Muscle layer of duodenum (tissue), 2 donors: ENCODE measurements around the gene FTSJ1.
"Not testable (repeated sequence)": the region's sequence is repeated elsewhere in the genome, so short reads cannot be mapped to it uniquely, and the experiment has no call there.

Source experiments
- H3K27ac ChIP-seq: one replicate; pipeline ENCODE4 v1.7.0; 2013; ENCODE audit warnings: mild to moderate bottlenecking, low read length
- H3K27me3 ChIP-seq: one replicate; pipeline ENCODE4 v1.7.0; 2013; ENCODE audit warnings: low read depth, mild to moderate bottlenecking, control low read depth, low read length
- H3K36me3 ChIP-seq, 2 donors: one replicate each; pipeline ENCODE4 v1.7.0; 2013; ENCODE audit warnings: low read length in 2 of 2, control low read depth in 1 of 2, mild to moderate bottlenecking in 1 of 2; ENCODE audit not compliant: insufficient read depth in 2 of 2, control insufficient read depth in 1 of 2
- H3K4me1 ChIP-seq, 2 donors: one replicate each; pipeline ENCODE4 v1.7.0; 2013; ENCODE audit warnings: low read length in 2 of 2, mild to moderate bottlenecking in 2 of 2, control low read depth in 1 of 2, moderate library complexity in 1 of 2; ENCODE audit not compliant: insufficient read depth in 2 of 2, control insufficient read depth in 1 of 2
- H3K4me3 ChIP-seq, 2 donors: one replicate each; pipeline ENCODE4 v1.7.0; 2013; ENCODE audit warnings: low read length in 2 of 2, low read depth in 1 of 2, mild to moderate bottlenecking in 1 of 2
- H3K9me3 ChIP-seq, 2 donors: one replicate each; pipeline ENCODE4 v1.7.0; 2013; ENCODE audit warnings: low read length in 2 of 2, control low read depth in 1 of 2, mild to moderate bottlenecking in 1 of 2; ENCODE audit not compliant: control insufficient read depth in 1 of 2
- donor health status: healthy.

The FTSJ1 gene, protein sequence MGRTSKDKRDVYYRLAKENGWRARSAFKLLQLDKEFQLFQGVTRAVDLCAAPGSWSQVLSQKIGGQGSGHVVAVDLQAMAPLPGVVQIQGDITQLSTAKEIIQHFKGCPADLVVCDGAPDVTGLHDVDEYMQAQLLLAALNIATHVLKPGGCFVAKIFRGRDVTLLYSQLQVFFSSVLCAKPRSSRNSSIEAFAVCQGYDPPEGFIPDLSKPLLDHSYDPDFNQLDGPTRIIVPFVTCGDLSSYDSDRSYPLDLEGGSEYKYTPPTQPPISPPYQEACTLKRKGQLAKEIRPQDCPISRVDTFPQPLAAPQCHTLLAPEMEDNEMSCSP

DNA sequence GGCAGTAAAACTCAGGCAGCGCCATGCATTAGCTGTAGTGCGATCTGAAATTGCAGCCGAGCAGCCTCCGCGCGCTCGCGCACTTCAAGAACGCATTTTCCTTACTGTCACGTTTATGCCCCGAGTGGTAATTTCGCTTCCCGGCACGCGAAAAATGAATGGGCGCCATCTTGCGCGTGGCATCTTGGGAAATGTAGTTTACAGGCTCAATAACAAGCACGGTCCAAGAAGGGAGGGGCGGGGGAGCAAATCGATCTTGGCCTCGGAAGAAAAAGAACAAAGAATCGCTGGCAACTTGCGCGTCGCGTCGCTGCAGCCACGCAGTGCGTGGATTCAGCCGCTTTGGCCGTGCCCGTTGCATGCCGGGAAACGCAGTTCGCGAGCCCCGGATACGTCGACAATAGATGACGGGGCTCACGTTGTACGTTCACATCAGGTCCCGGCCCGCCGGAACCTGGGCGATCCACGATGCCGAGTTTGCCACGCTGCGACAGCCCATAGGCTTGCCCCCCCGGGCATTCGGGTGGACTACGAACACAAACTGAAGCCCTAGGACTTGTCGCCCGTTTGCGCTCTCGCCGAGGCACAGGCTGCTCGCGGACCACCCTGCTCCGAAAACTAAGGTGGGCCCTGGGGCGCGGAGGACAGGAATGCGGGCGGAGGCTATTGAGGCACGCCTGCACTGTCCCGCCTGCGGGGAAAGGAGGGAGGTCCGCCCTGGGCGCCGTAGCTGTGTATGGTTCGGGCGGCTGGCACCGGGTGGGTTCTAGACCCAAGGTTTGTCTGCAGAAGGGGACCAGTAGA lies at the start of gene FTSJ1:
Gene FTSJ1, plus strand, starts transcription at position 426 of the 804 bp plus-strand sequence. CDS start 1,849 bp downstream, outside the sequence.
- Histone ChIP-seq H3K27ac (peak within 1 kb of the TSS; percentile 67), H3K36me3 (peaks cover 0 to 1% of the 10 kb centered on the region in 2 donors), H3K9me3 (no peaks in the 10 kb centered on the region), H3K4me3 (peak within 1 kb of the TSS; percentile 69 to 80), H3K27me3 (no peaks in the 10 kb centered on the region), H3K4me1 (peaks cover 0 to 5% of the 10 kb centered on the region in 2 donors)

DNA sequence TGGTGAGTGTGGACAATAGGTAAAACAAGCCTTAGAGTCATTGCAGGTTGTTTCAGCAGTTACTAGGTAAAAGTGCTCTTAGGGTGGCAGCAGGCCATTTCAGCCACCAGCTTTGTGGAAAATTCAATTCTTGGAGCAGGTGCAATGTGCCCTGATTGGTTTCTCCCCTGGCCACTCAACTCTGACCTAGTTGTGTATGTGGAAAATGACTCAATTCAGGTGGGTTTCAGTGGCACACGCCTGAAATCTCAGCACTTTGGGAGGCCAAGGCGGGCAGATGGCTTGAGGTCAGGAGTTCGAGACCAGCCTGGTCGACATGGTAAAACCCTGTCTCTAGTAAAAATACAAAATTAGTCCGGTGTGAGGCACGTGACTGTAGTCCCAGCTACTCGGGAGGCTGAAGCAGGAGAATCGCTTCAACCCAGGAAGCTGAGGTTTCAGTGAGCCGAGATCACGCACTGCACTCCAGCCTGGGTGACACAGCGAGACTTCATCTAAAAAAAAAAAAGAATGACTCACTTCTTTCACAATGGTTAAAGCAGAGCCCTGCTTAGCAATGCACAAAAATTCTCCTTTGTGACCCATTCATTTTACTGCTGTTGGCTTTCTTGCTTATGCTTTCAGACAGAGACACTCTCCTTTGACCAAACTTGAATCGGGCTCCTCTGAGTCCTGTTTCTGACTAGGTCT lies 48.8 kb upstream of the FTSJ1 start:
- H3K36me3 ChIP-seq, H3K27me3 ChIP-seq, H3K4me3 ChIP-seq, H3K9me3 ChIP-seq, H3K27ac ChIP-seq, H3K4me1 ChIP-seq: not testable (repeated sequence)

DNA sequence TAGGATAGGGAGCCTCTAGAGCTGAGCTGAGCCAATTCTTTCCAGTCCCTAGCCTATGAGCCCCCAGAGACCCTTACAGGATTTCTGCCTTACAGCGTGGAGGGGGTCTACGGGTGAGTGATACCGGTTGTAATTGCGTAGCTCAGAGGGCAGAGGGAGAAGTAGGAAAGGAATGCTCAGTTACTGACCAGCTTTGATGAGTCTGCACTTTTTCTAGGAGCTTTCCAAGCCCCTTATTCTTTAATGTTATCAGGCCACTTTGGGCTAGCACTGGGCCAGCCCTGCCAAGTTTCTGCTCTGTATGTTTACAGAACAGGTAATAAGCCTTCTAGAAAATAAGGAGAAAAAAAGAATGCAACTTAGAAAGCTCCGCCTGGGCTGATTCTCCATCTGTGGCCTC lies 46.4 kb upstream of the FTSJ1 start:
- not testable (repeated sequence) for H3K9me3 ChIP-seq, H3K4me1 ChIP-seq, H3K36me3 ChIP-seq, H3K4me3 ChIP-seq, H3K27me3 ChIP-seq, H3K27ac ChIP-seq

DNA sequence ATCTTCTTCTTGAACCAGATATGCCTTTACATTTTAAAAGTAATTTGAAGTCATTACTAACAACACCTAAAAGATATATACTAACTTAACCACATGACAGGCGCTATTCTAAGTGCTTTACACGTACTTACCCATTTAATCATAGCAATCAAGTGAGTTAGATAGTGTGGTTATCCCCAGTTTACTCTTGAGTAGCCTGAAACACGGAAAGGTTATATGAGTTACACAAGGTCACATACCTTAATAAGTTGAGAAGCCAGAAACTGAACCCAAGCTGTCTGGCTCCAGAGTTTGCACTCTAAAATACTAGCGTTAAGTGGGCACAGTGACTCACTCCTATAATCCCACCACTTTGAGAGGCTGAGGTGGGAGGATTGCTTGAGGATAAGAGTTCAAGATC lies 45.8 kb upstream of the FTSJ1 start:
- not testable (repeated sequence) for H3K4me1 ChIP-seq, H3K36me3 ChIP-seq, H3K27ac ChIP-seq, H3K9me3 ChIP-seq, H3K4me3 ChIP-seq, H3K27me3 ChIP-seq

DNA sequence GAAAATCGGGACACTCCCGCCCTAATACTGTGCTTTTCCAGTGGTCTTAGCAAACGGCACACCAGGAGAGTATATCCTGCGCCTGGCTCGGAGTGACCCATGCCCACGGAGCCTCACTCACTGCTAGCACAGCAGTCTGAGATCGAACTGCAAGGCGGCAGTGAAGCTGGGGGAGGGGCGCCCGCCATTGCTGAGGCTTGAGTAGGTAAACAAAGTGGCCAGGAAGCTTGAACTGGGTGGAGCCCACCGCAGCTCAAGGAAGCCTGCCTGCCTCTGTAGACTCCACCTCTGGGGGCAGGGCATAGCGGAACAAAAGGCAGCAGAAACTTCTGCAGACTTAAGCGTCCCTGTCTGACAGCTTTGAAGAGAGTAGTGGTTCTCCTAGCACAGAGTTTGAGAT lies 42.3 kb upstream of the FTSJ1 start:
- H3K36me3 ChIP-seq, H3K9me3 ChIP-seq, H3K27ac ChIP-seq, H3K27me3 ChIP-seq, H3K4me3 ChIP-seq, H3K4me1 ChIP-seq: not testable (repeated sequence)

DNA sequence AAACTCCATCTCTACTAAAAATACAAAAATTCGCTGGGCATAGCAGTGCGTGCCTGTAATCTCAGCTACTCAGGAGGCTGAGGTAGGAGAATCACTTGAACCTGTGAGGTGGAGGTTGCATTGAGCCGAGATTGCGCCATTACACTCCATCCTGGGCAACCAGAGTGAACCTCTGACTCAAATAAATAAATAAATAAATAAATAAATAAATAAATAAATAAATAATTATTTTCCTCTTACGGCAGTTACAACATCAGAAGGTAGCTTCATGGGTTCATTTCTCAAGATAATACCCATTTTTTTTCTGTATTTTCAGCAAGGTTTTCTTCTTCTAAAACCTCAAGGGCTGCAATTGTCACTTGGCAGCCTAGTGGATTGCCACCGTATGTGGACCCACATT lies 28.8 kb upstream of the FTSJ1 start:
- H3K4me3 ChIP-seq, H3K9me3 ChIP-seq, H3K4me1 ChIP-seq, H3K27ac ChIP-seq, H3K27me3 ChIP-seq, H3K36me3 ChIP-seq: not testable (repeated sequence)

DNA sequence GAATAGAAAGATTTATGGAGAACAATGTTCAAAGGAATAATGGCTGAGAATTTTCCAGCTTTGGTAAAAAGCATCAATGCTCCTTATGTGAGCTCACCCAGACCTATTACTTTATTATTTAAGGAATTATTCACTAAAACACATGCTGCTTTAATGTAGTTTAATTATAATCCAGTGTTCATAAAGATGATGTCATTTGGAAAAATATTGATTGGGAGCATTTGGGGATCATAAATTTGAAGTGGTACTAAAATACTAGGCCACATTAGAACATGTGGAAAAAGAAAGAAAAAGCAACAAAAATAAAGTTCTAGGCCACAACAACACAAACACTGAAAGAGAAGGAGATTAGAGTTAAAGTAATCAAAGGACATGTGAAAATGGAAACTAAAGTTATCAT lies 25.9 kb upstream of the FTSJ1 start:
- Histone ChIP-seq H3K4me1 (no peaks in the 10 kb centered on the region), H3K36me3 (no peaks in the 10 kb centered on the region), H3K9me3 (no peaks in the 10 kb centered on the region), H3K27me3 (no peaks in the 10 kb centered on the region), H3K4me3 (no peak overlapping the region), H3K27ac (no peak overlapping the region)

DNA sequence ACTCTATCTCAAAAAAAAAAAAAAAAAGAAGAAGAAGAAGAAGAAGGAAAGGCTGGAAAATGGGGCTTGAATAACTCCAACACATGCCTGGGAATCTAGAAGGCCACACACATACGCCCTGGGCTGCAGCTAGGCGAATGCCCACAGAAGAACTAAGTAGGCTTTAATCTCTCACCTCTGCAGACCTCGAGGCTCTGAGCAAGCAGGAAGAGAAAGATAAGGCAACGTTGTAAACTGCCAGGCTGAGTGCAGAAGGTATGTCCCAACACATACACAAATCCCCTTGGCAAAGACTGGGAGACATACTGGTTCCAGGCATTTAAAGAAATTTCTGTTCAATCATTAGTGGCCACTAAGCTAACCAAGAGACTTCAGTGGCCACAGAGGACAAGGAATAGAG lies 24.3 kb upstream of the FTSJ1 start:
- Histone ChIP-seq H3K4me1 (no peaks in the 10 kb centered on the region), H3K36me3 (no peaks in the 10 kb centered on the region), H3K27ac (no peak overlapping the region), H3K4me3 (no peak overlapping the region), H3K27me3 (no peaks in the 10 kb centered on the region), H3K9me3 (no peaks in the 10 kb centered on the region)

DNA sequence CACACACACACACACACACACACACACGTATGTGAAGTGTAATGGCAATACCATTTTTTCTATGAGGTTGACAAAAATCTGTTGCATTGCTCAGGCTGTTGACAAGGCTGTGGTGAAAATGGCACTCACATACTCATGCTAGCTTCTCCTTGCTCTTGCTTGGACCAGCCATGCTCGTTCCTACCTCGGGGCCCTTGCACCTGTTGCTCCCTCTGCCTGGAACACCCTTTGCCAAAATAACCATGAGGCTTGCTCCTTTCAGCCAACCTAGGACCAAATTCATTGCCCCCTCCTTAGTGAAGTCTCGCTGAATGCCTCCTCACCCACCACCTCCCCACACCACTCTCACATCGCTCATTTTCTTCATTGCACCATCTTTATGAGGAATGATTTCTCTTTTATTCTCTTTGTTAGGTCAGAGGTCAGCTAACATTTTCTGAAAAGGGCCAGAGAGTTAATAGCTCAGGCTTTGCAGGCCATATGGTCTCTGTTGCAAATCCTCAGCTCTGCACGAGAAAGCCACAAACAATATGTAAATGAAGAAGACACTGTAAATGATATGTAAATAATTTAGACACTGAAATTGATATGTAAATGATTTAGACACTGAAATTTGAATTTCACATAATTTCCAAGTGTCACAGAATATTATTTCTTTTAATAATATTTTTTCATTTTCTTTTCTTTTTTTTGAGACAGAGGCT lies 19.2 kb upstream of the FTSJ1 start:
- Histone ChIP-seq H3K9me3 (no peaks in the 10 kb centered on the region), H3K27ac (no peak overlapping the region), H3K27me3 (no peaks in the 10 kb centered on the region), H3K4me1 (no peaks in the 10 kb centered on the region), H3K36me3 (no peaks in the 10 kb centered on the region), H3K4me3 (no peak overlapping the region)

DNA sequence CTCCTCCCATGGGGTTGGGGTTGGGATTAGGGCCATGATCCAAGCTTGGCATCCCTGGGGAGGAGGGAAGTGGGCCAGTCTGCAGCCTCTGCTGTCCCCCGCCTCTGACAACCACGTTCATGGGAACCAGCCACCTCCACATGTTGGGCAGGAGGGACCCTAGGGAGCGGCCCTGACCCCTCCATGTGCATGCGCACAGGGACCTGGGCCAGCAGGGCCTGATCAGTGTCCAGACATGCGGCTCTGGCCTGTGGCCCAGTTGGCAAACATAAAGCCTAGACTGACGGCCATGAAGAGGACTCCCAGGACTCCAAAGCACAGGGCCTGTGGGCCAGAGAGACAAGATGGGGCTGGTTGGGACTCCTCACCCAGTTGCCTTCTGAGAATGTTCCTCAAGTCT lies 17.3 kb upstream of the FTSJ1 start:
- H3K9me3 ChIP-seq, result no peaks in the 10 kb centered on the region
- H3K36me3 ChIP-seq, result no peaks in the 10 kb centered on the region
- no peaks in the 10 kb centered on the region for H3K4me1 ChIP-seq
- no peak overlapping the region for H3K27ac ChIP-seq
- no peak overlapping the region for H3K4me3 ChIP-seq
- H3K27me3 ChIP-seq, result no peaks in the 10 kb centered on the region

DNA sequence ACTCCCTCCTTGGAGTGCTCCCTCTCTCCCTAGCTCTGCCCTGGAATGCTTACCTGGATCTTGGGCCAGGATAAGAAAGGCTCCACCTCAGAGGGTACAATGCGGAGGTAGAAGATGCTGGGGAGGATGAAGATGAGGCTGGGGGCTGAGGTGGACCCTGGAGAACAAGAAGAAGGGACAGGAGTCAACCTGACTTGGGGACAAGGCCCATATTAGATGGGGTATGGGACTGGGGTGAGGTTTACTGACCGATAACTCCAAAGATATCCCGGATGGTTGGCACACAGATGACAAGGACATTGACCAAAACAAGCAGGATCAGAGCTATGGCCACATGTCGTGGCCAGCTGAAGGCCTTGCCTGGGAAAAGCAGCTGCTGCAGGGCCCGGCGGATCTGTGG lies 16.5 kb upstream of the FTSJ1 start:
- H3K4me1 ChIP-seq, result no peaks in the 10 kb centered on the region
- no peaks in the 10 kb centered on the region for H3K36me3 ChIP-seq
- H3K27ac ChIP-seq, result no peak overlapping the region
- H3K4me3 ChIP-seq, result no peak overlapping the region
- no peaks in the 10 kb centered on the region for H3K27me3 ChIP-seq
- no peaks in the 10 kb centered on the region for H3K9me3 ChIP-seq
